K562 (cell line): Measurements from ENCODE around the gene UBE2E2. TPM values are rescaled to one million over a fixed set of nuclear protein-coding genes. Genes with fewer than 3 reads are reported as not detected.

Experiments used
- ATAC-seq: fragments of 200-7000 bp; cut with Tn5 transposase; 3 replicates; pipeline ENCODE4 v1.9.1; 2020; ENCODE audit warnings: moderate library complexity
- BruUV-seq: library from RNA; stranded (reverse); fragments of 400-500 nt; replicated peaks from 2 replicates; lab custom pipeline; 2021; lab: Mats Ljungman, UMichigan
- CTCF ChIA-PET: fragments of 300-600 bp; formaldehyde crosslinking; extraction: SDS; loops from one replicate; lab custom pipeline; 2021; ENCODE audit warnings: low intra/inter-chr PET ratio; lab: Yijun Ruan, JAX
- POLR2A ChIA-PET: fragments of 300-600, 350-650 bp; sonication (Branson Sonifier 250); formaldehyde crosslinking; extraction: SDS; loops from one replicate; lab custom pipeline; 2021; ENCODE audit warnings: antibody characterized with exemption, inconsistent platforms; lab: Yijun Ruan, JAX
- DNase-seq, 4 experiments: peaks; one replicate each; pipeline versions ENCODE4 v3.0.0 to v3.0.0-alpha.2; 2011 to 2018; ENCODE audit warnings: low spot score in 3 of 4, mixed read lengths in 3 of 4; ENCODE audit errors: extremely low read depth in 1 of 4
- FAIRE-seq: peaks from 2 replicates; lab custom pipeline; 2011; peaks lifted over from hg19 to GRCh38; lab: Jason Lieb, UNC
- H2AFZ ChIP-seq: 2 replicates; pipeline ENCODE4 v1.6.0; 2011; ENCODE audit warnings: low read depth, low read length, control low read depth, inconsistent platforms
- H3K27ac ChIP-seq: fragments of 200-600 bp; 3 replicates; pipeline ENCODE4 v1.8.0; 2011; ENCODE audit warnings: low read depth, mild to moderate bottlenecking, control low read depth, inconsistent platforms, low read length, moderate library complexity, mixed read lengths; ENCODE audit errors: extremely low read depth
- H3K27me3 ChIP-seq, 2 experiments: fragments of 300-600 bp in 1 of 2; 2 replicates in 1 of 2; 3 replicates in 1 of 2; pipeline versions ENCODE4 v1.6.0 to v1.8.0; 2011; ENCODE audit warnings: inconsistent platforms in 2 of 2, low read length in 2 of 2, mild to moderate bottlenecking in 1 of 2, mixed read lengths in 1 of 2, moderate library complexity in 1 of 2; ENCODE audit not compliant: control insufficient read depth in 2 of 2, insufficient read depth in 2 of 2
- H3K36me3 ChIP-seq: fragments of 300-600 bp; 3 replicates; pipeline ENCODE4 v1.8.0; 2011; ENCODE audit warnings: mild to moderate bottlenecking, low read length, inconsistent platforms; ENCODE audit not compliant: control insufficient read depth, insufficient read depth
- H3K4me1 ChIP-seq, 2 experiments: fragments of 200-600 bp in 1 of 2; replicated peaks in 1 of 2; 2 replicates in 1 of 2; 3 replicates in 1 of 2; pipeline versions ENCODE4 v1.5.1 to v1.8.0; 2011; ENCODE audit warnings: inconsistent platforms in 2 of 2, low read length in 2 of 2, mild to moderate bottlenecking in 1 of 2, mixed read lengths in 1 of 2, moderate library complexity in 1 of 2; ENCODE audit not compliant: control insufficient read depth in 2 of 2, insufficient read depth in 2 of 2
- H3K4me2 ChIP-seq: 2 replicates; pipeline ENCODE4 v1.6.1; 2011; ENCODE audit warnings: low read length, control low read depth, inconsistent platforms, mixed read lengths; ENCODE audit not compliant: insufficient read depth
- H3K4me3 ChIP-seq: fragments of 200-600 bp; sonication (generic), shearing (Covaris generic); 2 replicates; pipeline ENCODE4 v1.5.1; 2016; ENCODE audit warnings: control low read depth, inconsistent platforms
- H3K79me2 ChIP-seq: fragments of 200-600 bp; 3 replicates; pipeline ENCODE4 v1.8.0; 2011; ENCODE audit warnings: low read length, inconsistent platforms; ENCODE audit not compliant: control insufficient read depth, insufficient read depth
- H3K9ac ChIP-seq, 2 experiments: 2 replicates each; pipeline versions ENCODE4 v1.6.0 to v1.6.1; 2011; ENCODE audit warnings: low read depth in 2 of 2, low read length in 2 of 2, control low read depth in 1 of 2, inconsistent platforms in 1 of 2, mild to moderate bottlenecking in 1 of 2, mixed read lengths in 1 of 2; ENCODE audit not compliant: insufficient read depth in 1 of 2
- H3K9me1 ChIP-seq: one replicate; pipeline ENCODE4 v1.6.0; 2011; ENCODE audit warnings: inconsistent platforms, mild to moderate bottlenecking, low read length, moderate library complexity; ENCODE audit not compliant: control insufficient read depth, insufficient read depth
- H3K9me3 ChIP-seq: replicated peaks from 2 replicates; pipeline ENCODE4 v1.5.1; 2011; ENCODE audit warnings: low read depth, low read length, inconsistent platforms; ENCODE audit not compliant: control insufficient read depth, insufficient read depth
- H4K20me1 ChIP-seq: replicated peaks from 2 replicates; pipeline ENCODE4 v1.6.1; 2011; ENCODE audit warnings: low read length, inconsistent platforms, mixed read lengths; ENCODE audit not compliant: control insufficient read depth, insufficient read depth
- CBX2 ChIP-seq: fragments of 200-600 bp; sonication (generic); IDR thresholded peaks from one replicate; pipeline ENCODE4 v1.6.1; 2012; ENCODE audit warnings: mild to moderate bottlenecking, low read length, inconsistent platforms; ENCODE audit not compliant: insufficient read depth, poor library complexity, severe bottlenecking
- ERF ChIP-seq: fragments of 450-650 bp; formaldehyde crosslinking; IDR thresholded peaks from 2 replicates; pipeline ENCODE4 v1.4.0; 2020; ENCODE audit warnings: mild to moderate bottlenecking, mixed read lengths
- HLTF ChIP-seq: fragments of 450-650 bp; IDR thresholded peaks from 2 replicates; pipeline ENCODE4 v1.6.1; 2016
- NCOA1 ChIP-seq: fragments of 450-650 bp; IDR thresholded peaks from 2 replicates; pipeline ENCODE4 v1.6.1; 2016; ENCODE audit warnings: low read depth
- NFXL1 ChIP-seq: fragments of 450-650 bp; formaldehyde crosslinking; IDR thresholded peaks from 2 replicates; pipeline ENCODE4 v1.4.0; 2021; ENCODE audit warnings: mild to moderate bottlenecking
- SMAD4 ChIP-seq: fragments of 250-450 bp; sonication (Bioruptor Pico); conservative IDR thresholded peaks from 2 replicates; pipeline ENCODE4 v1.8.0; 2021; ENCODE audit warnings: inconsistent platforms, mild to moderate bottlenecking, moderate library complexity
- SMARCA5 ChIP-seq: fragments of 450-650 bp; IDR thresholded peaks from 2 replicates; pipeline ENCODE4 v1.6.1; 2016
- TAL1 ChIP-seq: fragments of 450-650 bp; IDR thresholded peaks from 2 replicates; pipeline ENCODE4 v1.6.1; 2016; ENCODE audit warnings: mild to moderate bottlenecking
- TCFL5 ChIP-seq: fragments of 250-450 bp; sonication (Bioruptor Pico); conservative IDR thresholded peaks from 2 replicates; pipeline ENCODE4 v1.6.1; 2021; ENCODE audit warnings: mild to moderate bottlenecking, moderate library complexity, matching md5 sums
- ZNF277 ChIP-seq: fragments of 250-450 bp; sonication (Bioruptor Pico); IDR thresholded peaks from 2 replicates; pipeline ENCODE4 v1.8.0; 2022; ENCODE audit warnings: inconsistent platforms, mild to moderate bottlenecking, moderate library complexity, borderline replicate concordance
- ZNF282 ChIP-seq: sonication (generic); formaldehyde crosslinking; IDR thresholded peaks from 2 replicates; pipeline ENCODE4 v1.8.1; 2023; ENCODE audit warnings: missing genetic modification reagents
- ZSCAN32 ChIP-seq: fragments of 450-650 bp; formaldehyde crosslinking; IDR thresholded peaks from 2 replicates; pipeline ENCODE4 v1.4.0; 2020; ENCODE audit warnings: mild to moderate bottlenecking, moderate library complexity
- ZZZ3 ChIP-seq: fragments of 450-650 bp; IDR thresholded peaks from 2 replicates; pipeline ENCODE4 v1.6.1; 2016; ENCODE audit warnings: antibody characterized with exemption, mild to moderate bottlenecking, moderate library complexity
- WGBS: fragments of 100-300 bp; shearing (Covaris generic); methylation state at CpG from one replicate; pipeline ENCODE4 v1.1.6; 2016; ENCODE audit warnings: low coverage, mixed read lengths; ENCODE audit not compliant: insufficient coverage; ENCODE audit errors: missing lambda C conversion rate; 5-methylcytosine and 5-hydroxymethylcytosine counted together
- in situ Hi-C: fragments of 300-500 bp; cut with MboI; formaldehyde crosslinking; loops from 4 replicates; pipeline ENCODE4 v1.15.0; 2018; ENCODE audit warnings: inconsistent platforms, mixed read lengths
- intact Hi-C: fragments of 100-400 bp; cut with micrococcal nuclease; formaldehyde crosslinking; loops from 2 replicates; pipeline ENCODE4 v1.14.2; 2022
- polyA plus RNA-seq, 8 experiments: library from polyadenylated mRNA; depleted of rRNA in 4 of 8; stranded (reverse) in 5 of 8; unstranded in 3 of 8; fragments of >200 nt; fragmentation: Nextera tagmentation in 2 of 8; fragmentation: Illumina TruSeq in 1 of 8; extraction: Ambion mirVana in 2 of 8; extraction: Trizol in 1 of 8; gene quantifications; 2 replicates each; pipeline versions ENCODE4 v1.2.1 to v1.2.3, GENCODE V29; 2011 to 2014; ENCODE audit warnings: inconsistent platforms in 1 of 8, missing spikeins in 1 of 8
- total RNA-seq, 7 experiments: library from RNA; depleted of rRNA in 6 of 7; stranded (reverse); fragments of >200 nt in 6 of 7; fragmentation: Illumina TruSeq in 2 of 7; extraction: Trizol in 2 of 7; gene quantifications; 2 replicates each; pipeline versions ENCODE4 v1.2.1 to v1.2.3, GENCODE V29; 2011 to 2021; ENCODE audit warnings: low replicate concordance in 1 of 7

The UBE2E2 gene
- total and polyA plus RNA-seq, 9 of the 15 experiments (the other 6 are each of a cell fraction or from before 2014, with no cell fraction given) = 0.22 to 5.1 (median 1.9) TPM

- in situ Hi-C loops = no loop called here
- Histone ChIP-seq H3K4me2 (no peak overlapping the region), H3K4me3 (no peak overlapping the region), H2AFZ (no peak overlapping the region), H4K20me1 (no peaks in the 10 kb centered on the region), H3K27me3 (no peaks in the 10 kb centered on the region), H3K27ac (no peak overlapping the region), H3K9me3 (peaks cover 5% of the 10 kb centered on the region; the same call in 1 of the 2 replicates), H3K36me3 (no peaks in the 10 kb centered on the region), H3K79me2 (no peaks in the 10 kb centered on the region), H3K9me1 (no peaks in the 10 kb centered on the region), H3K9ac (no peak overlapping the region), H3K4me1 (no peaks in the 10 kb centered on the region)
- TF ChIP-seq SMAD4 (CRISPR knock-in tag) = no peak
- no peak for TF ChIP-seq ZZZ3
- no peak for TF ChIP-seq NFXL1 (CRISPR knock-in tag)
- no peak for TF ChIP-seq ERF
- no peak for TF ChIP-seq TAL1
- TF ChIP-seq NCOA1 = no peak
- TF ChIP-seq HLTF = no peak
- TF ChIP-seq TCFL5 (CRISPR knock-in tag) = no peak
- no peak for TF ChIP-seq ZNF277
- TF ChIP-seq CBX2 = no peak
- no peak for TF ChIP-seq ZSCAN32 (CRISPR knock-in tag)
- TF ChIP-seq SMARCA5 = no peak
- TF ChIP-seq ZNF282 (CRISPR knock-in tag) = no peak
- POLR2A ChIA-PET = no interaction called here
- no peak for ATAC-seq
- FAIRE-seq = no peak
- no peak for DNase-seq
- no TSS peak for BruUV-seq
- CTCF ChIA-PET = no interaction called here
- 0% methylated on average over 3 of the region's 3 CpGs for WGBS
- intact Hi-C loops = no loop called here
Measured at GRCh38 chr3:23459465-23459864, 256.3 kb downstream of the UBE2E2 start.
